Measurements from ENCODE around the gene BRD4. TPM values are rescaled to one million over a fixed set of nuclear protein-coding genes. Genes with fewer than 3 reads are reported as not detected.
A peak's percentile ranks its signal among the peaks of the same experiment; 100 is the strongest.

The BRD4 gene
- total and polyA plus RNA-seq, 8 donors: 51.1 to 89.6 (median 56.6) TPM

DNA sequence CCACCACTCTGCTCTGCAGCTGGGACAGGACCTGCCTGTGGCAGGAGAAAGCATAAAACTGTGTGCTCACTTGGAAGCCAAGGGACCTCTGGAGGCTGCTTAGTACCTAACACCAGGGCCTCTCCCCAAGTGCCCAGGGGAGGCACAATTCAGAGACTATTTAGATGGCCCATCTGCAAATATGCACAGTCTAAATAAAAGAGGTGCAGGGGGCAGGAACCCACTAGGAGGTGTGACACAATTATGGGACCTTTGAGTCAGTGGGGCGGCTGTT lies 67.5 kb downstream of the BRD4 start:
- H3K4me3 ChIP-seq: no peak overlapping the region
- H3K27ac ChIP-seq: peak overlapping the region in 1 of 2 donors; percentile 64
- TF ChIP-seq, protein P1, sequence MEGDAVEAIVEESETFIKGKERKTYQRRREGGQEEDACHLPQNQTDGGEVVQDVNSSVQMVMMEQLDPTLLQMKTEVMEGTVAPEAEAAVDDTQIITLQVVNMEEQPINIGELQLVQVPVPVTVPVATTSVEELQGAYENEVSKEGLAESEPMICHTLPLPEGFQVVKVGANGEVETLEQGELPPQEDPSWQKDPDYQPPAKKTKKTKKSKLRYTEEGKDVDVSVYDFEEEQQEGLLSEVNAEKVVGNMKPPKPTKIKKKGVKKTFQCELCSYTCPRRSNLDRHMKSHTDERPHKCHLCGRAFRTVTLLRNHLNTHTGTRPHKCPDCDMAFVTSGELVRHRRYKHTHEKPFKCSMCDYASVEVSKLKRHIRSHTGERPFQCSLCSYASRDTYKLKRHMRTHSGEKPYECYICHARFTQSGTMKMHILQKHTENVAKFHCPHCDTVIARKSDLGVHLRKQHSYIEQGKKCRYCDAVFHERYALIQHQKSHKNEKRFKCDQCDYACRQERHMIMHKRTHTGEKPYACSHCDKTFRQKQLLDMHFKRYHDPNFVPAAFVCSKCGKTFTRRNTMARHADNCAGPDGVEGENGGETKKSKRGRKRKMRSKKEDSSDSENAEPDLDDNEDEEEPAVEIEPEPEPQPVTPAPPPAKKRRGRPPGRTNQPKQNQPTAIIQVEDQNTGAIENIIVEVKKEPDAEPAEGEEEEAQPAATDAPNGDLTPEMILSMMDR (IDR thresholded peaks at IDR 0.05): no peak
- peaks cover 21 to 52% of the 10 kb centered on the region in 2 donors for H3K4me1 ChIP-seq
- ATAC-seq (no peak), DNase-seq (no peak)
- intact Hi-C loops (cut with DNase I): loop anchor here in 1 of 2 donors (5.0 to 10.0 kb wide), 2 partner anchors 70 to 292 kb away; partner anchors contain the start of gene BRD4
- H3K27me3 ChIP-seq: no peaks in the 10 kb centered on the region
- no peaks in the 10 kb centered on the region for H3K9me3 ChIP-seq
- peaks cover 0 to 97% of the 10 kb centered on the region in 2 donors for H3K36me3 ChIP-seq

DNA sequence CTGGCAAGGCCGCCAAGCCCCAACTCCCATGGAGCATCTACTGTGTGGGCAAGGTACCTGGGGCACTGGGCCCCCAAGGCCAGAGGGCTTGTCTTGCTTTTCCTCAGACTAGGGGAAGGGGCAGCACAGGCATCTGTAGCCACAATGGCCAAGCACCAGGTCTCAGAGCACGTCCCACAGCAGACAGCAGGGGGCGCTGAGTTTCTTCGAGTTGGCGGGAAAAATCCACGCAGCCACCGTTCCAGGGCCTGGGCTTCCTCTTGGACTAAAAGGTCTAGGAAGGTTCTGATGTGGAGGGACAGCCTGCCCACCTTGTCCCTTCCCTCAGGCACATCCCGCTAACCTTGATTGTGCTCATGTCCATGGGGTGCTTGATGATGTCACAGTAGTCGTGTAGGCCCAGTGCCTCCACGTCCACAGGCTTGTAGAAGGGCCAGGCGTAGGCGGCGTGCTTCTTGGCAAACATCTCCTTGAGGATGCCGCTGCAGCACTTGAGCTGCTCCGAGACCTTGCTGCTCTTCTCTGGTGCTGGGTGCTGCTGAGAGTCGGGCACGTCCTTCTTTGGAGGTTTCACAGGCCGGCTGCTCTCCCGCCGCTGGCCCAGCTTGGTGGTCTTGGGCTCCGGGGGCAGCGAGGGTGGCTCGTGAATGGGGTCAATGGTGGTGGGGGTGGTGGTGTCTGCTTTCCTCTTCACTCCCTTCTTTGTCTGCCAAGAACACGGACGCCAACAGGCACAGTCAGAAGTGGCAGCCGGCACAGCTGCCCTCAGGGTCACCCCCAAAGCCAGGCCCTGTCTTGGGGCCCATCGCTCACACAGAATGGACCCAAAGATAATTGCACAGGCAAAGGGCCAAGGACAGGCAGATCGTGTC lies 68.0 kb downstream of the BRD4 start:
- intact Hi-C loops (cut with DNase I): loop anchor here in 1 of 2 donors (5.0 to 10.0 kb wide), 2 partner anchors 71 to 293 kb away; partner anchors contain the start of gene BRD4
- Histone ChIP-seq H3K36me3 (peaks cover 0 to 97% of the 10 kb centered on the region in 2 donors), H3K27me3 (no peaks in the 10 kb centered on the region), H3K9me3 (no peaks in the 10 kb centered on the region), H3K4me1 (peaks cover 20 to 46% of the 10 kb centered on the region in 2 donors), H3K27ac (peak overlapping the region in 1 of 2 donors; percentile 64), H3K4me3 (no peak overlapping the region)
- DNase-seq (peak; percentile 25 to 88 (median 68)), ATAC-seq (peak; percentile 66)
- TF ChIP-seq, protein P1 (IDR thresholded peaks at IDR 0.05): peak; percentile 59 to 83

DNA sequence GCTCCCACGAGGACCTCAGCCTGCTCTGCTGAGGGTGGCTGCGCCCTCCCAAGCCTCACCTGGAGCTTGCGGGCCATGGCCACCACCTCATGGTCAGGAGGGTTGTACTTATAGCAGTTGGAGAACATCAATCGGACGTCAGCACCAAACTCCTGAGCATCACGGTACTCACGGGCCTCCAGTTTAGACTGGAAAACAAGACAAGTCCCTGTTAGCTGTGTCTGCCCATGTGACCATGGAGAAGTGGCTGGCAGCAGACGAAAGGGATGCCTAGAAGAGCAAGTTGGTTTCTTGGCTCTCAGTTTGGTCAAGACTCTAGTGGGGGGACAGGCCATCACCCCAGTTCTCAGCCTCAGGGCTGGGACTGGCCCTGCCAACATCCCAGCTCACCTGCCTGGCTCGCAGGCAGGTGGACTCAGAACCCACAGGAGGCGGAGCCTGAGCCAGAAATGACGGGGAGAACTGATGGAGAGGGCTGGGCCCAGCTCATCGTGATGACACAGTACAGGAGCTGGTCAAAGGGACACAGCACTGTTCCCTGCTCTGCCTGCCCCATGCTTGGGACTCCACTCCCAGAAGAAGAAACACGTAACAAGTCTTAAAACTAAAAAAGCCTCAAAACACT lies 68.9 kb downstream of the BRD4 start:
- Histone ChIP-seq H3K27ac (no peak overlapping the region), H3K27me3 (no peaks in the 10 kb centered on the region), H3K4me3 (no peak overlapping the region), H3K4me1 (peaks cover 17 to 38% of the 10 kb centered on the region in 2 donors), H3K9me3 (no peaks in the 10 kb centered on the region), H3K36me3 (peaks cover 0 to 97% of the 10 kb centered on the region in 2 donors)
- ATAC-seq: no peak
- TF ChIP-seq, protein P1 (IDR thresholded peaks at IDR 0.05): no peak
- DNase-seq: peak in 1 of 4 donors; percentile 54
- intact Hi-C loops (cut with DNase I): loop anchor here in 1 of 2 donors (5.0 to 10.0 kb wide), 2 partner anchors 71 to 294 kb away; partner anchors contain the start of gene BRD4

DNA sequence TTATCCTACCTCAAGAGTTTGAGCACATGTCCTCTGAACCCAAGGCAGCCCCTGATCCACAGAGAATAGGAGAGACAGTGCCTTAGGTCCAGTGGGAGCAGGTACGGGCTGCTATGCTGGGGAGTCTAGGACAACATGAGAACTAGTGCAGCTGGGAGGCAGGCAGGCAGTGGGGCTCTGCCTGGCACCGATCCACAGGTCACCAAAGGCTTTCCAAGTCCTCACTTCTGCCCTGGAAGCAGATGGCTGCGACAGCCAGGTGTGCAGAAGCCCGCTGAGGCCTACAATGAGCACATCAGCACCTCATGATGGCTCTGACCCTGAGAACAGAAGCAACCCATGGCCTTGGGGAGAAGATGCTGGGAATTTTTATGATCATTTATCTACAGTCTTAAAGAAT lies 70.3 kb downstream of the BRD4 start:
- intact Hi-C loops (cut with DNase I): loop anchor here in 1 of 2 donors (5.0 to 10.0 kb wide), 2 partner anchors 73 to 295 kb away; partner anchors contain the start of gene BRD4
- peaks cover 0 to 100% of the 10 kb centered on the region in 2 donors for H3K36me3 ChIP-seq
- H3K9me3 ChIP-seq: no peaks in the 10 kb centered on the region
- TF ChIP-seq, protein P1 (IDR thresholded peaks at IDR 0.05): no peak
- H3K27ac ChIP-seq: no peak overlapping the region
- no peak for DNase-seq
- peaks cover 17 to 34% of the 10 kb centered on the region in 2 donors for H3K4me1 ChIP-seq
- H3K27me3 ChIP-seq: no peaks in the 10 kb centered on the region
- no peak overlapping the region for H3K4me3 ChIP-seq
- no peak for ATAC-seq

DNA sequence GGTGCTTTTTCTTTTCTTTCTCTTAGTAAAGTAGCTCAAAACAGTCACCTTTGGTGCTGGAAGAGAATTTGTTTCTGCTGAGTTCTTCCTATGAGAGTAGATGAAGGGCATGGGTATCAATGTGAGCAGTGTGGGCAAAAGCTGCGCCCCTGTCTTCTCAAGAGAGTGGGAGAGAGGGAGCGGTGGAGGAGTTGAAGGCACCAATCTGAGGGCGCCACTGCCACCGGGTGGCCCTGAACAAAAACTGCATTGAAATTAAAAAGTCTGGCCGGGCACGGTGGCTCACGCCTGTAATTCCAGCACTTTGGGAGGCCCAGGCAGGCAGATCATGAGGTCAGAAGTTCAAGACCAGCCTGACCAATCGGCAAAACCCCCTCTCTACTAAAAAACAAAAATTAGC lies 71.4 kb downstream of the BRD4 start:
- peaks cover 0 to 100% of the 10 kb centered on the region in 2 donors for H3K36me3 ChIP-seq
- H3K4me3 ChIP-seq: no peak overlapping the region
- H3K4me1 ChIP-seq: peaks cover 13 to 23% of the 10 kb centered on the region in 2 donors
- intact Hi-C loops (cut with DNase I): loop anchor here in 1 of 2 donors (5.0 to 10.0 kb wide), 2 partner anchors 74 to 296 kb away; partner anchors contain the start of gene BRD4
- no peaks in the 10 kb centered on the region for H3K27me3 ChIP-seq
- peak in 1 of 4 donors; percentile 41 for DNase-seq
- no peak for ATAC-seq
- H3K9me3 ChIP-seq: no peaks in the 10 kb centered on the region
- TF ChIP-seq, protein P1 (IDR thresholded peaks at IDR 0.05): no peak
- H3K27ac ChIP-seq: no peak overlapping the region
